Stimulated activated CD4-positive, alpha-beta T cell treated with anti-CD3 and anti-CD28 coated beads, Interleukin-2, amount 100 ng/mL, for 24 hours (primary cell): ENCODE data around the gene UPF1.
A peak's percentile ranks its signal among the peaks of the same experiment; 100 is the strongest.
"Not testable (repeated sequence)": the region's sequence is repeated elsewhere in the genome, so short reads cannot be mapped to it uniquely, and the experiment has no call there.

ENCODE experiments used
- DNase-seq, 2 donors: peaks; one replicate each; pipeline ENCODE4 v3.0.0-alpha.2; 2020

Gene UPF1

DNA sequence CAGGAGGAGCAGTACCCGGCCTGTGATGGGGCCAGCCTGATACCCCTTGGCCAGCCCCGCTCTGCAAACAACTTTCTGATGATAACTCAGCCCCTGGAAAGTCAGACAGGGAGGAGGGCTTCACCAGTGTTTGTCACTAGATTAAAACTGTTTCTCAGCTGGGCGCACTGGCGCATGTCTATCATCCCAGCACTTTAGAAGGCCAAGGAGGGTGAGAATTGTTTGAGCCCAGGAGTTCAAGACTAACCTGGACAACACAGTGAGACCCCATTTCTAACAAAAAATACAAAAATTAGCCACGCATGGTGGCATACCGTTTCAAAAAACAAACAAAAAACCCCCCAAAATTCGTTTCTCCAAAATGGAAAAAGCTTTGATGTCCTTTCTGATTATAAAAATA, 69.7 kb downstream of the UPF1 start:
- no peak for DNase-seq

- not testable (repeated sequence) for DNase-seq
These were observed 70.8 kb downstream of the UPF1 start for GRCh38 chr19:18902519-18902918.

DNA sequence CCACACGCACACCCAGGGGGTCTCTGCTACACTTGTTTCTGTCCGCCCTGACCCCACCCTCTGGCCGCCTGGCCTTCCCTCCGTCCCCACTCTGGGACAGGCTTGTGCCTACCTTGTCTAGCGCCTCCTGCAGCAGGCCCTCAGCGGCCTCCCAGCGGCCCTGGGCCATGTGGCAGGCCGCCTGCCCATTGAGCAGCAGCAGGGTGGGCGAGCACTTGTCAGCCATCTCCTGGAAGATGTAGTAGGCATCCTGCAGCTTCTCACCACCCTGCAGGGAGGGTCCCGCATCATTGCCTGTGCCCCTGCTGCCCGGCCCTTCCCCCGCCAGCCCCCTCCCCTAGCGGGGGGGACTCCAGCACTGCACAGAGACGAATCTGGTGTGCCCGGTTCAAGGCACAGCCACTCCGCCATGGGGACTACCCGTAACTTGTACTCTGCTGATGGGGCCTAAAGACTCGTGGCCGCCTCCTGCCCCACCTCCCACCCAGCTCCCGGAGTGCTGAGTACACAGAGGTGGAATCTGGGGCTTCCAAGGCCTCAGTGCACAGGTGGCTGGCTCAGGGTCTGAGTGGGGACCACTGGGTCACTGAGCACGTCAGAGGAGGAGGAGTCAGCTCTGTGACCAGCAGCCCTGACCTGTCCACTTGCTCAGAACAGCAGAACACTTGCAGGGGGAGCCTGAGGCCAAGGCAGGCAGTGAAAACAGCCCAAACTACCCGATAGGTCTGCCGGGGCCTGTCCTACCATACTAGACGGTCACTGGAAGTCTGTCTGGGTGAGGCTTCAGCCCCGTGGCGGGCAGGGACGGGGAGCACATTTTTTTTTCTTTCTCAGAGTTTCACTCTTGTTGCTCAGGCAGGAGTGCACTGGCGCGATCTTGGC, 71.6 kb downstream of the UPF1 start:
- no peak for DNase-seq

DNA sequence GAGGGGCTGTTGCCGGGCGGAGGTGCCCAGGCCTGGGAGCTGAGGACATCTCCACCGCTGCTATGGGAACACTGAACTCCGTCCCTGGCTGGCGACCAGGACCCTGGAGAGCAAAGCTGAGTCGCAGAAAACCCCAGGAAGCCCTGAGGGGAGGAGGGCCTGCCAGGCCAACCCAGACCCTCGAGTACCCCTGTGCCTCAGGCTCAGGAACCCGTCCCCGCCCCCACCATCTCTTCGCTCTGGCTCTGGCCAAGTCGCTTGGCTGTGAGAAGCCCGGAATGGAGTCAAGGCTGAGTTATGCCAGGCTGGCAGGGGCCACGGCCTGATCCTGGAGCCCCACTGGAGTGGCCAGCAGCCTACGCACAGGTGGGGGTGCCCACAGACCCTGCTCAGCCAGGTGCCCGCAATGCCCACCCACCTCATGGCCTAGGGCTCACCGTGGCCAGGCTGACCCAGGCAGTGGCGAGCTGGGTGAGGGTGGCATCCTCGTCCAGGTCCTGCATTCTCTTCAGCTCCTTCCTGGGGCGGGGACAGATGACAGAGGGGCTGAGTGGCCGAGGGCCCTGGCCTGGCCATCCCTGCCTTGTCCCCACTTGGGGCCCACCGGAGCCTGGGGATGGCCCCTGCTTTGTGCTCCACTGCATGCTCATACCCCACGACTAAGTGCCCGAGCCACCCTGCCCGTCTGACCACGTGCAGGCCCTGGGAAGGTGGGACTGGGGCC, 72.7 kb downstream of the UPF1 start:
- DNase-seq: no peak

- DNase-seq: no peak
These were observed 73.3 kb downstream of the UPF1 start for GRCh38 chr19:18905058-18905456.

DNA sequence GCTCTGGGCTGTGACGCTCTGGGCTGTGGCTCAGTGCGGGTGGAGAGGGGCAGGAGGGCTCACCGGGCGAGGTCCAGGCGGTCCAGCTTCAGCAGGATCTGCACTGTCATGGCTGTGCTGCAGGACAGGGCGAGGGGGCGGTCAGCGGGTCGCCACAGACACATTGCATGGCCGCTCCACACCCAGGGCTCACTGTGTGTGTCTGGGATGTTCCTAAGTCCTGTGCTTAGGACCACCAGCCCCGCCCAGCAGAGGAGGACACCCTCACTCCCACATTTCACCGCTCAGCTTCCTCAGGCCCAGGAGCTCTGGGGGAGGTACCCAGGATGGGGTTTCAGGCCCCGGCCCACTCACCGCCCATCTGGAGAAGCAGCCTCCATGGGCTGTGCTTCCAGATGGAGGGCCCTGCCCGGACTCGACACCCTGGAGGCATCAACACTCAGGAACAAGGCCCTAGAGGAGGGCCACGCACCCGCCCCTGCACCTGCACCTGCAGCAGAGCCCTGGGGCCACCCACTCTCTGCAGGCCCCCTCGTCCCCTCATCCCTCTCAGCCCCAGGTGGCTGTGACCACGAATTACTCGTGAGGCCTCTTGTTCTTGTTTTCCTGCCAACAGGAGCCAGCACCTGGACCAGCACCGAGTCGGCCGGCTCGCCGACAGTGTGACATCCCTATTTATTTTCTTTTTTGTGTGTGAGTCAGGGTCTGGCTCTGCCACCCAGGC, 73.9 kb downstream of the UPF1 start:
- DNase-seq: no peak

DNA sequence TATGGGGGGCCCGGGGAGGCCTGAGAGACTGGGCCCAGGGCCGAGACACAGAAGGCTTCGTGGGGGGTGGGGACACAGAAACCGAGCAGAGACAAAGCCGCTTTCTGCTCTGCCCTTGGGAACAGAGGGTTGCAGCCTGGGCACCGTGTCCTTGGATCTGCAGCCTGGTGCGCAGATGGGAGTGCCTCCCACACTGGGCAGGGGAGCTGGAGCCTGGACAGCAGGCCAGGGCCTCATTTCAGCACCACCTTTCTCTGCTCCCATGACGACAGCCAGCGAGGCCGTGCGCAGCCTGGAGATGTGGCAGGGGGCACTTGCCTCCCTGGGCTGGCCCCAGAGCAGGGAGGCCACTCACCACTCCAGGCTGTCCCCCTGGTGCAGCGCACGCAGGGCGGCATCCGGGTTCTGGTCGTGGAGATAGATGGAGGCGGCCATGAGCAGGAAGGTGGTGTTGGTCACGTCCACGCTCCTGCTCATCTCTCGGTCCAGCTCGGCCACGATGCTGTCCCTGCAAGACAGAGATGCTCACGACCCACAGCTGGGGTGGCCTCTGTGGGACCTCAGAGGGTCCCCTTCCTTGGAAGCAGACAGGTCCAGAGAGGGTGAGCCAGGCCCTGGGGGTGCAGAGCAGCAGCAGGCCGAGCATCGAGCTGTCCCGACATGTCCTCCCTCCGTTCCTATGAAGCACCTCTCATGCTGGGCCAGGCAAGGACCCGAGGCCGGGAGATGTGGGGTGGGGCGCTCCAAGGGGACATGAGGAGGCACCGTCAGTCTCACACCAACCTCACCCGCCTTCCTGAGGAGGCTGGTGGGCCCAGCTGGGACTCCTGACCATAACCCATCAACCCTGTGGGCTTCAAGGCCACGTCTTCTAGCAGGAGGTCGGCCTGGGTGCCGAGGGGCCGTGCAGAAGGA, 75.1 kb downstream of the UPF1 start:
- no peak for DNase-seq

GRCh38 chr19:18908917-18909619, 77.3 kb downstream of the UPF1 start:
- no peak for DNase-seq

DNA sequence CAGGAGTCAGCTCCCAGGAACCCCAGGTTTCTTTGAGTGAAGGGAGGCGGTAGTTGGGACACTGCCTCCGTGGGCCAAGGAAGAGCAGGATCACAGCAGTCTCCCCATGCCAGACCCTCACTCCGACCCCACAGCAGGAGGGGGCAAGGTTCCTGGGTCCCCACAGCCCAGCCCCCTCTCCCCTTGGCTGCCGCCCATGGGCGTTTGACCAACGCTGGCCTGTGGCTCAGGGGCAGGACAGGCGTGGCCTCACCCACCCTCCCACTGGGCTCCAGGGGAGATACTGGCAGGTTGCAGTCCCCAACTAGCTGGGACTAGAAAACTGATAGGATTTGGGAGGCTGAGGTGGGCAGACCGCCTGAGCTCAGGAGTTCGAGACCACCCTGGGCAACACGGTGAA, 78.3 kb downstream of the UPF1 start:
- no peak for DNase-seq

GRCh38 chr19:18910801-18911436, 79.2 kb downstream of the UPF1 start:
- DNase-seq: no peak

GRCh38 chr19:18912933-18913332, 81.2 kb downstream of the UPF1 start:
- DNase-seq: no peak

DNA sequence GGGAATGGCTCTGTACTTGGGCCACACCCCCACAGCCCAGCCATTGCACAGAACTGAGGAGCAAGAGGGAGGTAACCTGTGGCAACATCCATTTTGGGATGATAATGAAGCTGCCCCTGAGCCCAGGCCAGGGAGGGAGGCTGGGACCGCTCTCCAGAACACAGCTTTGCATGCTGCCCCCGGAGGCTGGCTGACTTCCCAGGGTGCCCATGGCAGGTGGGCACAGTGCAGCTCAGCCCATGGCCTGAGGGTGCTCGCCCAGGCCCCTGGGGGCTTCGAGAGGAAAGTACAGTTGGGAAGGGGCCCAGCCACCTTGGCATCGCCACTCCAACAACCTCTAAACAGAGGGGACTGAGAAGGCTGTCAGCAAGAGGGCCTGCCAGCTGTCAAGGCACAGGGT, 81.7 kb downstream of the UPF1 start:
- no peak for DNase-seq

DNA sequence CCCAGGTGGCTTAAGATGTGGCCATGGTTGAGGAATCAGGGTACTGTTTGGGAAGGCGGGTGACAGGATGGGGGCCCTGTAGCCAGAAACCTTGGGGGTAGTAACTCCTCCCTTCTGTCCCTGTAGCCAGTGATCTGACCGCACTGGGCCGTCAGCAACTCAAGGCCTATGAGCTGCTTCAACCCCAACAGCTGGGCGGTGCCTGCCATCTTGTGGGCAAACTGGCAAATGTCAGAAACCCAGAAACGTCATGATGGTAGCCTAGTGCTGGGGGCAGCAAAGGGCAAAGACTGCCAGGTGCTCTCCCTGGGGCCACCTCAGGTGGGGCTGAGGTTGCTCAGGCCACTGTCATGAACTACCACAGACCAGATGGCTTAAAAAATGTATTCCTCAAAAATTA, 83.9 kb downstream of the UPF1 start:
- DNase-seq: peak in 1 of 2 donors; percentile 47

DNA sequence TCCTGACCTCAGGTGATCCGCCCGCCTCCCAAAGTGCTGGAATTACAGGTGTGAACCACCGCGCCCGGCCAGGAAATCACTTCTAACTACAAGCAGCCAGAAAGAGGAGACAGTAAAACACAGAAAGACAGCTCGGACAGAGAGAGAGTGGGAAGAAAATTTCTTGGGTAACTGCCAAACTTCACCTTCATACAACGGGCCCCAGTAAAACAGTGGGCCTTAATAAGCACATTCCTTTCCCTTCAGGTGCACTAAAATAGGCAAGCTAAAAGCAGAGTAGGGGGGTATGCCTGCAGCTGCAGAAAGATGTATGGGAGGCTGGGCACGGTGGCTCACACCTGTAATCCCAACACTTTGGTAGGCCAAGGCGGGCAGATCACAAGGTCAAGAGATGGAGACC, 85.8 kb downstream of the UPF1 start:
- DNase-seq: not testable (repeated sequence)
